RWPE2 (cell line): ENCODE data around the gene MGAT4D.
"Not testable (repeated sequence)": the region's sequence is repeated elsewhere in the genome, so short reads cannot be mapped to it uniquely, and the experiment has no call there.

Experiments used
- ATAC-seq: fragments of 200-7000 bp; cut with Tn5 transposase; 3 replicates; pipeline ENCODE4 v1.9.1; 2021; ENCODE audit warnings: low read depth
- DNase-seq: peaks from one replicate; pipeline ENCODE4 v3.0.0-alpha.2; 2020; ENCODE audit warnings: low spot score
- H3K27ac ChIP-seq: fragments of 450-650 bp; 2 replicates; pipeline ENCODE4 v1.5.1; 2017; ENCODE audit warnings: mild to moderate bottlenecking; ENCODE audit not compliant: poor library complexity, severe bottlenecking
- H3K27me3 ChIP-seq: fragments of 250-450 bp; sonication (Bioruptor Pico); 2 replicates; pipeline ENCODE4 v1.5.1; 2021; ENCODE audit warnings: mild to moderate bottlenecking, moderate library complexity; ENCODE audit not compliant: insufficient read depth, poor library complexity, severe bottlenecking
- H3K36me3 ChIP-seq: fragments of 250-450 bp; sonication (Bioruptor Pico); 2 replicates; pipeline ENCODE4 v1.5.1; 2020; ENCODE audit warnings: low read depth, mild to moderate bottlenecking, moderate library complexity
- H3K4me1 ChIP-seq: fragments of 250-450 bp; sonication (Bioruptor Pico); 2 replicates; pipeline ENCODE4 v1.5.1; 2021; ENCODE audit warnings: mild to moderate bottlenecking, moderate library complexity; ENCODE audit not compliant: insufficient read depth, poor library complexity, severe bottlenecking
- H3K4me3 ChIP-seq: fragments of 250-450 bp; sonication (Bioruptor Pico); 2 replicates; pipeline ENCODE4 v1.5.1; 2021; ENCODE audit warnings: mild to moderate bottlenecking, moderate library complexity; ENCODE audit not compliant: severe bottlenecking
- H3K9me3 ChIP-seq: fragments of 250-450 bp; sonication (Bioruptor Pico); 2 replicates; pipeline ENCODE4 v1.5.1; 2021; ENCODE audit warnings: mild to moderate bottlenecking, moderate library complexity; ENCODE audit not compliant: severe bottlenecking
- TF ChIP-seq, protein P1 (sequence below): fragments of 450-650 bp; IDR thresholded peaks from one replicate; pipeline ENCODE4 v1.5.1; 2017; ENCODE audit warnings: mild to moderate bottlenecking, moderate library complexity; ENCODE audit not compliant: poor library complexity, severe bottlenecking

The MGAT4D gene

DNA sequence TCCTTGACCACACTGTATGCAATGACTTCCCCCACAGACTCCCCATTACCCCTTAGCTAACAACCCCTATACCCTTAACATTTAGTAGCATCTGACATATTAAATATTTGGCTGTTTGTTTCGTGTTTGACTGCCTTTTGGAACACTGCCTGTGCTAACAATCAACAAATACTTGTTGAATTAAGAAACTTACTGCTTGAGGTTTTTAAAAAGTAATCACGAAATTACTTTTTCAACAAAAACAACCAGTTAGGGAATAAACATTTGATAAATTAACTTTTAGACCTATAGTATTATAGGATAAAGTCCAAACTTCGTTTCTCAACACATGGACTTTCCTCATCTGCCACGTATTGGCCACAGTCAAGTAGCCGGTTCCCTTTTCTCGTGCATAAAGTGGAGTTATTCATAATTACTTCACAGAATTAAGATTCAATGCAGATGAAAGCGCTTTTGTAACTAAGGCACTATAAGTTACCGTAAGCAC, 25.3 kb upstream of the MGAT4D start:
- Histone ChIP-seq H3K4me1 (peaks cover 18% of the 10 kb centered on the region), H3K36me3 (peaks cover 8% of the 10 kb centered on the region), H3K9me3 (no peaks in the 10 kb centered on the region), H3K4me3 (peak overlapping the region; percentile 72), H3K27ac (no peak overlapping the region), H3K27me3 (no peaks in the 10 kb centered on the region)
- TF ChIP-seq, protein P1, sequence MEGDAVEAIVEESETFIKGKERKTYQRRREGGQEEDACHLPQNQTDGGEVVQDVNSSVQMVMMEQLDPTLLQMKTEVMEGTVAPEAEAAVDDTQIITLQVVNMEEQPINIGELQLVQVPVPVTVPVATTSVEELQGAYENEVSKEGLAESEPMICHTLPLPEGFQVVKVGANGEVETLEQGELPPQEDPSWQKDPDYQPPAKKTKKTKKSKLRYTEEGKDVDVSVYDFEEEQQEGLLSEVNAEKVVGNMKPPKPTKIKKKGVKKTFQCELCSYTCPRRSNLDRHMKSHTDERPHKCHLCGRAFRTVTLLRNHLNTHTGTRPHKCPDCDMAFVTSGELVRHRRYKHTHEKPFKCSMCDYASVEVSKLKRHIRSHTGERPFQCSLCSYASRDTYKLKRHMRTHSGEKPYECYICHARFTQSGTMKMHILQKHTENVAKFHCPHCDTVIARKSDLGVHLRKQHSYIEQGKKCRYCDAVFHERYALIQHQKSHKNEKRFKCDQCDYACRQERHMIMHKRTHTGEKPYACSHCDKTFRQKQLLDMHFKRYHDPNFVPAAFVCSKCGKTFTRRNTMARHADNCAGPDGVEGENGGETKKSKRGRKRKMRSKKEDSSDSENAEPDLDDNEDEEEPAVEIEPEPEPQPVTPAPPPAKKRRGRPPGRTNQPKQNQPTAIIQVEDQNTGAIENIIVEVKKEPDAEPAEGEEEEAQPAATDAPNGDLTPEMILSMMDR = no peak
- no peak for ATAC-seq
- DNase-seq = no peak

DNA sequence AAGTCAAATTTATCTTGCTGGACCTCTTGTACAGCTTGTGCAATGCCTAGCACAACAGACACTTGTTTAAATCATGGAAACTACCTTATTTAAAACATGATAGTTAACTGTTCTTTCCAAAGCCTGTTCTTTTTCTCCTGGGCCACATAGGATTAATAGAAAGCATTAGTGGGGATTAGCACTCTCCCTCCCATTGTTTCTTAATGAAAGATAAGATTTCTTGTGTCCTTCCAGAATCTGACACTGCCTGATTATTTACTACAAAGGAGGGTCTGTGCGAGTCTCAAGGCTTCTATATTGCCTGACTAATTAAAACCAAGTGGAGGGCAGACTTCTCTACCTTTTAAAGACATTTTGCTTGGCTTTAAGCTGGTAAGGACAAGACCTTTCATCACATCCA, 17.3 kb upstream of the MGAT4D start:
- H3K36me3 ChIP-seq = no peaks in the 10 kb centered on the region
- ATAC-seq = no peak
- TF ChIP-seq, protein P1 = no peak
- no peaks in the 10 kb centered on the region for H3K4me1 ChIP-seq
- H3K27ac ChIP-seq = no peak overlapping the region
- DNase-seq = no peak
- H3K9me3 ChIP-seq = no peaks in the 10 kb centered on the region
- H3K4me3 ChIP-seq = no peak overlapping the region
- no peaks in the 10 kb centered on the region for H3K27me3 ChIP-seq

DNA sequence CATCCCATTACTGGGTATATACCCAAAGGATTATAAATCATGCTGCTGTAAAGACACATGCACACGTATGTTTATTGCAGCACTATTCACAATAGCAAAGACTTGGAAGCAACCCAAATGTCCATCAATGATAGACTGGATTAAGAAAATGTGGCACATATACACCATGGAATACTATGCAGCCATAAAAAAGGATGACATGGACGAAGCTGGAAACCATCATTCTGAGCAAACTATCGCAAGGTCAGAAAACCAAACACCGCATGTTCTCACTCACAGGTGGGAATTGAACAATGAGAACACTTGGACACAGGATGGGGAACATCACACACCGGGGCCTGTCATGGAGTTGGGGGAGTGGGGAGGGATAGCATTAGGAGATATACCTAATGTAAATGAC, 15.7 kb upstream of the MGAT4D start:
- not testable (repeated sequence) for ATAC-seq, H3K36me3 ChIP-seq, H3K4me3 ChIP-seq, H3K9me3 ChIP-seq, H3K4me1 ChIP-seq, H3K27ac ChIP-seq, H3K27me3 ChIP-seq, DNase-seq

DNA sequence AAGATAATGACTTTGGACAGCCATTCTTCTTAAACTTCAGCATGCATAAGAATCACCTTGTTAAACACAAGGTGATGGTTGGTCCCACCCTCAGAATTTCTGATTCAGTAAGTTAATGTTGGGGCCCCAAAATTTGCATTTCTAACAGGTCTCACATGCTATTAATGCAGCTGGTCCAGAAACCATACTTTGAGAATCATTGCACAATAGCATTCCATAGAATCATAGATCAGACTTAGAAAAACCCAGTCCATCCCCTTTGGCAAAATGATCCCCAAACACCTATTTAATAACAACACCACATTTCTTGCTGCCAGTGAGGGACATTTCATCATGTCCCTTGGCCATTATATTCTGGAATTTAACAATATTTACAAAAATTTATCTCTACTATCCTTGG, 6.2 kb upstream of the MGAT4D start:
- Histone ChIP-seq H3K4me1 (no peaks in the 10 kb centered on the region), H3K27ac (no peak overlapping the region), H3K27me3 (peaks cover 30% of the 10 kb centered on the region), H3K36me3 (no peaks in the 10 kb centered on the region), H3K9me3 (no peaks in the 10 kb centered on the region), H3K4me3 (no peak overlapping the region)
- TF ChIP-seq, protein P1 = no peak
- DNase-seq (no peak), ATAC-seq (no peak)

DNA sequence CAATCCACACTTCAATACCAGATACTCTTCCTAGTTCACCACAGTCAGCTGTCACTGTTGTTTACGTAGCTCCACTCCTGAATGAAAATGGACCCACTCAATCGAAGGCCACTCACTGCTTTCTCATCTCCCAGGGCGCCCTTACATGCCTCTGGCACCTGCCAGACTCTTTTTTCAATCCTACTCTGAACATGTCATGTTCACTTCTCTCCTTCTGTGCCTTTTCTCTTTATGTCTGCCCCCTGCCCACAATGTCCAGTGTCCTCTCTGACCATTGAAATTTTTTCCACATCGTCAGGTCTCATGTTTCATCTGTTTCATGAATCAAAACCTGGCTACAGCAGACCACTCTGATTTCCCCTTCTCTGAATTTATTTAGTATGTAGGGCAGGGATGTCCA, 1.3 kb upstream of the MGAT4D start:
- Histone ChIP-seq H3K27me3 (peaks cover 54% of the 10 kb centered on the region), H3K4me3 (no peak overlapping the region), H3K4me1 (no peaks in the 10 kb centered on the region), H3K9me3 (no peaks in the 10 kb centered on the region), H3K36me3 (no peaks in the 10 kb centered on the region), H3K27ac (no peak overlapping the region)
- DNase-seq (no peak), ATAC-seq (no peak)
- TF ChIP-seq, protein P1 = no peak

DNA sequence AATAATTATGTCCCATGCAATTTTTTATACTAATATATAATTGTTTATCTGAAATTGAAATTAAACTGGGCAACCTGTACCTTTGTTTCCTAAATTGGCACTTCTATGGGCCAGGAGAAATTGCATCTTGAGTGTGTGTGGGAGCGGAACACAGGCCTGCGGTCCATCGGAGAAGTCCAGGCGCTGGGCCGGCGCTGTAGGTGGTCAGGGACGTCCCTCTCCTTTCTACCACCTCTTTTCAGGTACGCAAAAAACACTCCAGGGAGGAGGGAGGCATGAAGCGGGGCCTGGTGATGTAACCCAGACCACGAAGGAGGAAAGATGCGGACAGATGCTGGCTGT, 717 bp downstream of the MGAT4D start:
- TF ChIP-seq, protein P1 = no peak
- Histone ChIP-seq H3K27me3 (peaks cover 53% of the 10 kb centered on the region), H3K27ac (no peak overlapping the region), H3K4me1 (no peaks in the 10 kb centered on the region), H3K4me3 (no peak overlapping the region), H3K9me3 (no peaks in the 10 kb centered on the region), H3K36me3 (no peaks in the 10 kb centered on the region)
- ATAC-seq (no peak), DNase-seq (no peak)
